Fibroblast of pulmonary artery (primary cell): ENCODE results near the gene SLC12A6.

Experiments
- DNase-seq: peaks from one replicate; pipeline ENCODE4 v3.0.0-alpha.2; 2010; ENCODE audit warnings: low read depth
- H3K4me3 ChIP-seq: replicated peaks from 2 replicates; pipeline ENCODE4 v1.5.1; 2011; ENCODE audit warnings: low read depth, mild to moderate bottlenecking, control low read depth, low read length, moderate library complexity
- CTCF ChIP-seq: IDR thresholded peaks from 2 replicates; pipeline ENCODE4 v1.5.1; 2011; ENCODE audit warnings: mild to moderate bottlenecking, control low read depth, low read length, inconsistent platforms; ENCODE audit errors: missing control alignments

SLC12A6 gene

GRCh38 chr15:34362047-34362773, 24.6 kb upstream of the SLC12A6 start:
- H3K4me3 ChIP-seq: no peak overlapping the region
- no peak for DNase-seq
- no peak for TF ChIP-seq CTCF

GRCh38 chr15:34361278-34361677, 23.7 kb upstream of the SLC12A6 start:
- no peak overlapping the region for H3K4me3 ChIP-seq
- TF ChIP-seq CTCF: no peak
- no peak for DNase-seq

- H3K4me3 ChIP-seq: no peak overlapping the region
- DNase-seq: no peak
- no peak for TF ChIP-seq CTCF
Observed at GRCh38 chr15:34360298-34360697, 22.7 kb upstream of the SLC12A6 start.

- no peak overlapping the region for H3K4me3 ChIP-seq
- no peak for TF ChIP-seq CTCF
- DNase-seq: no peak
Observed at GRCh38 chr15:34359416-34359815, 21.8 kb upstream of the SLC12A6 start.

- TF ChIP-seq CTCF: no peak
- no peak for DNase-seq
- no peak overlapping the region for H3K4me3 ChIP-seq
Observed at GRCh38 chr15:34358948-34359347, 21.4 kb upstream of the SLC12A6 start.

- H3K4me3 ChIP-seq: no peak overlapping the region
- peak; percentile 33 for TF ChIP-seq CTCF
- no peak for DNase-seq
Observed at GRCh38 chr15:34358367-34358766, 20.8 kb upstream of the SLC12A6 start.

- no peak for DNase-seq
- no peak for TF ChIP-seq CTCF
- H3K4me3 ChIP-seq: no peak overlapping the region
Observed at GRCh38 chr15:34357653-34358052, 20.1 kb upstream of the SLC12A6 start.
